ENCODE measurements around the gene TRIM40. TPM values are rescaled to one million over a fixed set of nuclear protein-coding genes. Genes with fewer than 3 reads are reported as not detected.
"Not testable (repeated sequence)": the region's sequence is repeated elsewhere in the genome, so short reads cannot be mapped to it uniquely, and the experiment has no call there.

The TRIM40 gene
- total RNA-seq, 2 donors from 2014 or later: not detected

DNA sequence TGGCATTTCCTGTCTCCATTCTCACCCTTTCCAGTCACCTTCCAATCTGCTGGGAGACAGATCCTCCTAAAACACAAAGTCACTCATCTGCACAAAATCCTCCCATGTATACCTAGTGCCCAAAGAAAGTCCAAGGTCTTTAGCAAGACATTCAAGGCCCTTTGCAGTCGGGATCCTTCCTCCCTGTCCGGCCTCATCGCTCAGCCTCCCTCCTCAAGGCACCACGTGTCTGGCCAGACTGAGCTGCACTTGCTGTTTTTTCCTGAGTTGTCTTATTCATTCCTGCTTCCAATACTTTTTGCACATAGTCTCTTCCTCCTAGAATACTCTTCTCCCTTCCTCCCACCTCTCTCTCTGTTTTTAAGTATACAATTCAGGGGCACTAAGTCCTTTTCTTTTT lies 28.8 kb downstream of the TRIM40 start:
- no peaks in the 10 kb centered on the region for H3K4me1 ChIP-seq (replicated peaks)
- no peak for DNase-seq (ENCODE audit: low spot score)
- no peak for TF ChIP-seq POLR2AphosphoS5 (IDR thresholded peaks at IDR 0.05)
- TF ChIP-seq POLR2A (IDR thresholded peaks at IDR 0.05): no peak
- TF ChIP-seq, protein P1, sequence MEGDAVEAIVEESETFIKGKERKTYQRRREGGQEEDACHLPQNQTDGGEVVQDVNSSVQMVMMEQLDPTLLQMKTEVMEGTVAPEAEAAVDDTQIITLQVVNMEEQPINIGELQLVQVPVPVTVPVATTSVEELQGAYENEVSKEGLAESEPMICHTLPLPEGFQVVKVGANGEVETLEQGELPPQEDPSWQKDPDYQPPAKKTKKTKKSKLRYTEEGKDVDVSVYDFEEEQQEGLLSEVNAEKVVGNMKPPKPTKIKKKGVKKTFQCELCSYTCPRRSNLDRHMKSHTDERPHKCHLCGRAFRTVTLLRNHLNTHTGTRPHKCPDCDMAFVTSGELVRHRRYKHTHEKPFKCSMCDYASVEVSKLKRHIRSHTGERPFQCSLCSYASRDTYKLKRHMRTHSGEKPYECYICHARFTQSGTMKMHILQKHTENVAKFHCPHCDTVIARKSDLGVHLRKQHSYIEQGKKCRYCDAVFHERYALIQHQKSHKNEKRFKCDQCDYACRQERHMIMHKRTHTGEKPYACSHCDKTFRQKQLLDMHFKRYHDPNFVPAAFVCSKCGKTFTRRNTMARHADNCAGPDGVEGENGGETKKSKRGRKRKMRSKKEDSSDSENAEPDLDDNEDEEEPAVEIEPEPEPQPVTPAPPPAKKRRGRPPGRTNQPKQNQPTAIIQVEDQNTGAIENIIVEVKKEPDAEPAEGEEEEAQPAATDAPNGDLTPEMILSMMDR (IDR thresholded peaks at IDR 0.05): no peak
- no peak overlapping the region for H3K27ac ChIP-seq
- intact Hi-C loops (cut with DNase I): no loop called here
- no peaks in the 10 kb centered on the region for H3K36me3 ChIP-seq
- H3K4me3 ChIP-seq: no peak overlapping the region
- H3K27me3 ChIP-seq (replicated peaks; ENCODE audit: insufficient read depth): peaks cover 2% of the 10 kb centered on the region
- no peaks in the 10 kb centered on the region for H3K9me3 ChIP-seq
- 84% methylated on average over 4 of the region's 4 CpGs for WGBS

DNA sequence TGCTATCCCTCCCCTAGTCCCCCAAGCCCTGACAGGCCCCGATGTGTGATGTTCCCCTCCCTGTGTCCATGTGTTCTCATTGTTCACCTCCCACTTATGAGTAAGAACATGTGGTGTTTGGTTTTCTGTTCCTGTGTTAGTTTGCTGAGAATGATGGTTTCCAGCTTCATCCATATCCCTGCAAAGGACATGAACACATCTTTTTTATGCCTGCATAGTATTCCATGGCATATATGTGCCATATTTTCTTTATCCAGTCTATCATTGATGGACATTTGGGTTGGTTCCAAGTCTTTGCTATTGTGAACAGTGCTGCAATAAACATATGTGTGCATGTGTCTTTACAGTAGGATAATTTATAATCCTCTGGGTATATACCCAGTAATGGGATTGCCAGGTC lies 29.3 kb downstream of the TRIM40 start:
- WGBS: 84% methylated on average over 1 of the region's 1 CpG

DNA sequence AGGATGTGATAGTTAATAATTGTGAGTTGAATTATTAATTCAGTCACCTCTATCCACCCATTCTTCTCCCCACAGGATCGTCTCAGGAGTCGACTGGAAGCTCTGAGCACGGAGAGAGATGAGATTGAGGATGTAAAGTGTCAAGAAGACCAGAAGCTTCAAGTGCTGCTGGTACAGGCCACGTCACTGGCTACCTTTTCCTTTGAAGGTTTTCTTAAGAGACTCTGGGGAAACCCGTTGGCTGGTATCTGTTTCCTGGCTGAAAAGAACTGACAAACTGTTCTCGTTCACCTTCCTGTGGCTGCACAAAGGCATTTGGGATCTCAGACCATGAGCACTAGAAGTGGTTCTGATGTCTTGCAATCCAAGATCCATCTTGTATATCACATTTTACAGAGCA lies 31.2 kb downstream of the TRIM40 start:
- Histone ChIP-seq H3K4me3 (no peak overlapping the region), H3K36me3 (no peaks in the 10 kb centered on the region), H3K9me3 (no peaks in the 10 kb centered on the region), H3K27me3 (replicated peaks; ENCODE audit: insufficient read depth) (peaks cover 6% of the 10 kb centered on the region), H3K27ac (no peak overlapping the region), H3K4me1 (replicated peaks) (no peaks in the 10 kb centered on the region)
- no peak for DNase-seq (ENCODE audit: low spot score)
- 65% methylated on average over 6 of the region's 6 CpGs for WGBS
- intact Hi-C loops (cut with DNase I): no loop called here
- TF ChIP-seq POLR2AphosphoS5 (IDR thresholded peaks at IDR 0.05): no peak
- TF ChIP-seq, protein P1 (IDR thresholded peaks at IDR 0.05): no peak
- TF ChIP-seq POLR2A (IDR thresholded peaks at IDR 0.05): no peak

More for the DNA sequence above, 29.3 kb downstream of the TRIM40 start:
- intact Hi-C loops (cut with DNase I); H3K9me3 ChIP-seq; H3K4me3 ChIP-seq; H3K4me1 ChIP-seq (replicated peaks); H3K27me3 ChIP-seq (replicated peaks; ENCODE audit: insufficient read depth); DNase-seq (ENCODE audit: low spot score); H3K36me3 ChIP-seq; H3K27ac ChIP-seq: not testable (repeated sequence)

- WGBS: 69% methylated on average over 1 of the region's 1 CpG
- H3K4me1 ChIP-seq (replicated peaks): no peaks in the 10 kb centered on the region
- TF ChIP-seq POLR2A (IDR thresholded peaks at IDR 0.05) (no peak), POLR2AphosphoS5 (IDR thresholded peaks at IDR 0.05) (no peak)
- TF ChIP-seq, protein P1 (IDR thresholded peaks at IDR 0.05): no peak
- no peaks in the 10 kb centered on the region for H3K9me3 ChIP-seq
- H3K36me3 ChIP-seq: no peaks in the 10 kb centered on the region
- no peak for DNase-seq (ENCODE audit: low spot score)
- no peak overlapping the region for H3K27ac ChIP-seq
- H3K4me3 ChIP-seq: no peak overlapping the region
- intact Hi-C loops (cut with DNase I): no loop called here
- H3K27me3 ChIP-seq (replicated peaks; ENCODE audit: insufficient read depth): peaks cover 6% of the 10 kb centered on the region
Observed at GRCh38 chr6:30168741-30169140, 32.8 kb downstream of the TRIM40 start.

GRCh38 chr6:30169658-30170614 lies 34.0 kb downstream of the TRIM40 start:
- intact Hi-C loops (cut with DNase I): no loop called here
- 26% methylated on average over 7 of the region's 7 CpGs for WGBS
- H3K4me3 ChIP-seq: no peak overlapping the region
- H3K4me1 ChIP-seq (replicated peaks): no peaks in the 10 kb centered on the region
- H3K9me3 ChIP-seq: no peaks in the 10 kb centered on the region
- H3K36me3 ChIP-seq: no peaks in the 10 kb centered on the region
- DNase-seq (ENCODE audit: low spot score): no peak
- peaks cover 6% of the 10 kb centered on the region for H3K27me3 ChIP-seq (replicated peaks; ENCODE audit: insufficient read depth)
- TF ChIP-seq, protein P1 (IDR thresholded peaks at IDR 0.05): peak in 3 of 4 experiments; percentile 27 to 54 (median 52)
- no peak for TF ChIP-seq POLR2AphosphoS5 (IDR thresholded peaks at IDR 0.05)
- H3K27ac ChIP-seq: no peak overlapping the region
